ENCODE measurements around the gene AGGF1.
A peak's percentile ranks its signal among the peaks of the same experiment; 100 is the strongest.
"Not testable (repeated sequence)": the region's sequence is repeated elsewhere in the genome, so short reads cannot be mapped to it uniquely, and the experiment has no call there.

The AGGF1 gene

GRCh38 chr5:77064040-77064439 is 33.8 kb downstream of the AGGF1 start:
- Mint-ChIP-seq H3K27me3 (no peaks in the 10 kb centered on the region), H3K4me1 (peaks cover 3% of the 10 kb centered on the region), H3K27ac (no peak overlapping the region), H3K9me3 (no peaks in the 10 kb centered on the region), H3K36me3 (ENCODE audit: low read depth) (peaks cover 58% of the 10 kb centered on the region), H3K4me3 (no peak overlapping the region)
- DNase-seq, result no peak
- ATAC-seq, result no peak

- H3K36me3 Mint-ChIP-seq (ENCODE audit: low read depth), result peaks cover 61% of the 10 kb centered on the region
Observed at GRCh38 chr5:77065256-77065655, 35.1 kb downstream of the AGGF1 start.

DNA sequence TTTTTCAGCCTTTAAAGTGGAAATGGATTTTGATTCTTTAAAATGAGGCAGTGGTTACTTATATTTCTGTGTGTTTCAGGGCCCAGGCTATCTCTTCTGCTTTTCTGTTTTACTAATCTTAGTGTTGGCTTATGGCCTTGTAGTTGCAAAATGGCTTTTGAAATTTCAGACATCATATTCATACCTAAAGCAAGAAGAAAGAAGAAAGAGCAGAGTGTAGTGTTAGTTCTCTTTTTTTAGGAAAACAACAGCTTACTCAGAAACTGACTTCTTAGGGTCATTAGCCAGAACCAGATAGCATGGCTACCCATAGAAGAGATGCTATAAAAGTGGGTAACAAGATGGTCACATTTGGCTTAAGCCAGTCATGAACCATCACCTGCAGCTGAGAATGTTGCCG is 36.0 kb downstream of the AGGF1 start:
- Mint-ChIP-seq H3K36me3 (ENCODE audit: low read depth) (peaks cover 60% of the 10 kb centered on the region), H3K9me3 (no peaks in the 10 kb centered on the region), H3K27ac (no peak overlapping the region), H3K4me3 (no peak overlapping the region), H3K4me1 (peaks cover 3% of the 10 kb centered on the region), H3K27me3 (no peaks in the 10 kb centered on the region)
- DNase-seq (no peak), ATAC-seq (no peak)

More at GRCh38 chr5:77065256-77065655, 35.1 kb downstream of the AGGF1 start:
- ATAC-seq (no peak), DNase-seq (no peak)
- Mint-ChIP-seq H3K4me3 (no peak overlapping the region), H3K4me1 (peaks cover 3% of the 10 kb centered on the region), H3K27me3 (no peaks in the 10 kb centered on the region), H3K9me3 (no peaks in the 10 kb centered on the region), H3K27ac (no peak overlapping the region)

DNA sequence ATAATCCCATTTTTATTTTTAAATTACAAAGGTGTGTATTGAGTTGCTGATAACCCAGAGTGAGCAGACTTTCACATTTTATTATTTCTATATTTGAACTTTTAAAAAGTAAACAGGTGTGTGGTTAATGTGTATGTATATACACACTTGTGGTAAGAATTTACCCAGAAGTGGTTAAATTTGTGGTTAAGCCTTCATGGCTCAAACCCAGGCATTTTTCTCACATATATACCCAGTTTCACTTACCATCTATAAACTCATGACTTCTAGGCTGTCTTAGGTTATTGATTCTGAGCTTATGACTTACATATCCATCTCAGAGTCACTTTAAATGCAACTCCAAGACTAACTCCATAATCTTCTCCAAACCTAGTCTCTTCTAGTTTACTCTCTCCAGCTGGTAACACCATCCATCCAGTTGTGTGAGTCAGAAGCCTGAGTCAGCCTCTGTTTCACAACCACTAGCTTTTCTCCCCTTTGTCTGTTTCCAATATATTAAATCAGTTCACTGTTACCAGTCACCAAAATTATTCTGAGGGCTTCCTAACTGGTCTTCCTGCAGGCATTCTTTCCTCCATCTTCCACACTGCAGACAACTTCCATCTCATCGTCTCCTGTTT is 36.7 kb downstream of the AGGF1 start:
- Mint-ChIP-seq H3K9me3 (no peaks in the 10 kb centered on the region), H3K36me3 (ENCODE audit: low read depth) (peaks cover 52% of the 10 kb centered on the region), H3K4me1 (peaks cover 3% of the 10 kb centered on the region), H3K27ac (no peak overlapping the region), H3K27me3 (no peaks in the 10 kb centered on the region), H3K4me3 (no peak overlapping the region)
- no peak for ATAC-seq
- no peak for DNase-seq

DNA sequence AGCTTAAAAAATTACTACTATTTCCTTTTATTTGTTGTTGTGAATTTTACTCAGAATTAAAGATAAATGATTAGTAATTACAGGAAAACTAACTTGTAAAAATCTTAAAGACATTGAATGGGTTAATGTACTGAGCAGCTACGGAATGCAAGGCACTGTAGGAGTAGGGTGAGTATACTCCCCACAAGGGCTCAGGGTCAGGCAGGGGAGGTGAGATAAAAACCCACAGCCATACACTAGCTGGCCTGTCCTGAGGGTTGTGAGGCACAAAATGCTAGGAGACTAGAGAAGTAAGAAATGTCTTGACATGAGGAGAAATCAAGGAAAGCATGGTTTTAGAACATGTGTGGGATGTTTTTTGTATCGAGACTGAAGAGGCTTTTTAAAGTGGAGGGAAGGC is 43.5 kb downstream of the AGGF1 start:
- Mint-ChIP-seq H3K27ac (no peak overlapping the region), H3K4me3 (no peak overlapping the region), H3K4me1 (peaks cover 12% of the 10 kb centered on the region), H3K36me3 (ENCODE audit: low read depth) (peaks cover 12% of the 10 kb centered on the region), H3K9me3 (no peaks in the 10 kb centered on the region), H3K27me3 (no peaks in the 10 kb centered on the region)
- ATAC-seq (no peak), DNase-seq (no peak)

DNA sequence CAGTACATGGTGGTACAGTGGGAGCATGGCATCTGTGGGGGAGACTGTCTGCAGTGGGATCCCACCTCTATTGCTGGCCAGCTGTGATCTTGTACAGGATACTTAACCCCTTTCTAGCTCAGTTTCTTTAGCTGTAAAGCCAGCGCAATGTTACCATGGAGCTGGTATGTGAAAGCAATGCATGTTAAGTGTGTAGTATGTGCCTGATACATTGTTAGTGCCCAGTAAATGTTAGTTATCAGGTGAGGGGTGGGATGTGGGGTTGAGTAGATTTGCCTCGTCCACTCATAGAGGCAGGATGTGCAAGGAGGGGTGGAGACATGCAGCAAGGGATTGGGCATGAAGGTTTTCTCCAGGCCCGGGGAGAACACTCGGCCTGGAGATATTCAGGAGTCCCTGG is 44.5 kb downstream of the AGGF1 start:
- no peak overlapping the region for H3K4me3 Mint-ChIP-seq
- H3K27me3 Mint-ChIP-seq, result no peaks in the 10 kb centered on the region
- ATAC-seq (no peak), DNase-seq (no peak)
- peaks cover 7% of the 10 kb centered on the region for H3K36me3 Mint-ChIP-seq (ENCODE audit: low read depth)
- H3K27ac Mint-ChIP-seq, result no peak overlapping the region
- H3K4me1 Mint-ChIP-seq, result peaks cover 12% of the 10 kb centered on the region
- no peaks in the 10 kb centered on the region for H3K9me3 Mint-ChIP-seq

DNA sequence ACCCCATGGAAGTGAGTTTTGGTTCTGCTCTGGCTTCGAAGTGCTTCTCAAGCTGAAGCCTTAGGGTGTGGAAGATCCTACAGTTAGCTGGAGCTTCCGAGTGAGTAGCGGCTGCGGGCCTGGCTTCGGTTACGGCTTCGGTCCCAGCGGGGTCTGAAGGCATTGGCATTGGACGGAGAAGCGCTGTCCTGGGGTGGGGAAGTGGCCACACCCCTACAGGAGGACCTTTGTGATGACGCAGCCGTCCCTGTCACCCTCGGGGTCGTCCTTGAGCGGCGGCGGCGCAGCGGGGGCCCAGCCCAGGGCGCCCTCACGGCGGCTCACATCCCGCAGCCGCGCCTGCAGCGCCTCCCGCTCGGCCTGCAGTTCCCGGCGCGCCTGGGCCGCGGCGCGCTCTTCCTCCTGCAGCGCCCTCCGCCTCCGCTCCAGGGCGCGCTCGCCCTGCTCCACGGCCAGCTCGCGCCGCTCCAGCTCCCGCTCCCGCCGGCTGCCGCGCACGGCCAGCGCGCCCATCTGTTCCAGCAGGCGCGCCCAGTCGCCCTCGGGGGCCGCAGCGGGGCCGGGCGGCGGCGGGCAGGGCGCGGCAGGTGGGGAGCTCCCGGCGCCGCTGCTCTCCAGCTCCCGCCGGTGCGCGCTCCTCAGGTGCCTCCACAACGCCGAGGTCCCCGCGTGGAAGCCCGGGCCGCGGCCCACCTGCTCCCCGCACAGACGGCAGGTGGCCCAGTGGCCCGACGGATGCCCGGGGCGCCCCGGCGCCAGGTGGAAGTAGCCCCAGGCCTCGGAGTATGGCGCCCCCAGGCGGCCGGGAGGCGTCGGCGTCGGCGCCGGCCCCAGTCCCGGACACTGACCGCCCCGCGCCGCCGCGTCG is 47.0 kb downstream of the AGGF1 start:
- Mint-ChIP-seq H3K27ac (no peak overlapping the region), H3K36me3 (ENCODE audit: low read depth) (peaks cover under 1% of the 10 kb centered on the region), H3K4me3 (peak overlapping the region; percentile 61), H3K9me3 (no peaks in the 10 kb centered on the region), H3K4me1 (peaks cover 12% of the 10 kb centered on the region), H3K27me3 (no peaks in the 10 kb centered on the region)
- ATAC-seq, result peak; percentile 77
- DNase-seq, result peak; percentile 77

DNA sequence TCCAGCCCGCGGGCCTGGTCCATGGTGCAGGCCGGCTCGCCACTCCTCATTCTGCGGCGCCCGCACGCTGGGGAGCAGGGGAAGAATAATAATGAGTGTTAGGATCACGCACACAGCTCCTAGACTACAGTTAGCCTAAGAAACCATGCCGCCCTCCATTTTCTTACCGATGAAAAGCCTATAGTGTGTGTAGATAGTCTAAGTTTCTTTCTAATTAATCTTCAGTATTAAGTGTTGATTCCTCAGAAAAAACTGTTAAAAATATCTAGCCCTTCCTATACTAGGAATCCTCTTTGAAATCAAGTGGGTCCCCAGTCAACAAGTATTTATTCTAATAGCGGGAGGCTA is 47.6 kb downstream of the AGGF1 start:
- ATAC-seq, result no peak
- Mint-ChIP-seq H3K4me1 (peaks cover 12% of the 10 kb centered on the region), H3K36me3 (ENCODE audit: low read depth) (peaks cover 4% of the 10 kb centered on the region)

GRCh38 chr5:77080479-77080878 is 50.3 kb downstream of the AGGF1 start:
- not testable (repeated sequence) for H3K27me3 Mint-ChIP-seq; H3K9me3 Mint-ChIP-seq; ATAC-seq; H3K4me3 Mint-ChIP-seq; H3K36me3 Mint-ChIP-seq (ENCODE audit: low read depth); H3K27ac Mint-ChIP-seq; DNase-seq
- H3K4me1 Mint-ChIP-seq, result peaks cover 18% of the 10 kb centered on the region

More for the DNA sequence above, 47.6 kb downstream of the AGGF1 start:
- no peak overlapping the region for H3K27ac Mint-ChIP-seq
- H3K9me3 Mint-ChIP-seq, result no peaks in the 10 kb centered on the region
- DNase-seq, result no peak
- no peaks in the 10 kb centered on the region for H3K27me3 Mint-ChIP-seq
- H3K4me3 Mint-ChIP-seq, result peak overlapping the region; percentile 52

DNA sequence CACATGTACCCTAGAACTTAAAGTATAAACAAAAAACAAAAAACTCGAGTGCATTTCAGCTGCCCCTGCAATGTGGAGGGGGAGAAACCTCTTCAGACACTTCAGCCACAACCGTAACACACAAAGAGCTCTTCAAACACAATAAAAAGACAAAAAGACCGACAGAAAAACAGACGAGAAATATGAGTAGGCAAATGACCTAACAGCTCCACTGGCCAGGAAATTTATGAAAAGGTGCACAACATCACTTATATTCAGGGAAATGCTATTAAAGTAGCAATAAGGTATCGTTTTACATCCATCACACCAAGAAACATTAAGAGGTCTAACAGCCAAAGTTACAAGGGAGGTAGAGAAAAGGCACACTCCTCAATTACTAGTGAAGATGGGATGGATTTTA is 50.7 kb downstream of the AGGF1 start:
- Mint-ChIP-seq H3K4me1 (peaks cover 20% of the 10 kb centered on the region), H3K27ac (no peak overlapping the region), H3K27me3 (no peaks in the 10 kb centered on the region), H3K4me3 (no peak overlapping the region), H3K9me3 (no peaks in the 10 kb centered on the region), H3K36me3 (ENCODE audit: low read depth) (peaks cover 9% of the 10 kb centered on the region)
- DNase-seq (no peak), ATAC-seq (no peak)

DNA sequence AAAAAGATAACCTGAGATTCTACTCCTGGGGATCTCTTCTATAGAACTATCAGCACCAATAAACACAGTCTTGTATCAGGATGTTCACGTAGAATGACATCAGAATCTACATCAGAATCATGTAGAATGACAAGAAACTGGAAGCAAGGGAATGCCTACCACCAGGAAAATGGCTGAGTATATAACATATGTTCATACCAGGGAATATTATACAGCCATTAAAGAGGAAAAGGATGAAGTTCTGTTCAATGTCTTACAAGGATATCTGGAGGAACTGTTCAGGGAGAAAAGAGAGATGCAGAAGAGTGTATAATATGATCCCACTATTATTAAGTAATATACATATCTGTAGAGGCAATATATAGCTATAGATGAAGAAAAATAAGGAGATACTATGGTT is 52.1 kb downstream of the AGGF1 start:
- peaks cover 9% of the 10 kb centered on the region for H3K36me3 Mint-ChIP-seq (ENCODE audit: low read depth)
- H3K27me3 Mint-ChIP-seq, result no peaks in the 10 kb centered on the region
- no peak overlapping the region for H3K27ac Mint-ChIP-seq
- H3K4me3 Mint-ChIP-seq, result no peak overlapping the region
- DNase-seq (no peak), ATAC-seq (no peak)
- H3K9me3 Mint-ChIP-seq, result no peaks in the 10 kb centered on the region
- H3K4me1 Mint-ChIP-seq, result peaks cover 17% of the 10 kb centered on the region

- no peak overlapping the region for H3K4me3 Mint-ChIP-seq
- H3K4me1 Mint-ChIP-seq, result peaks cover 20% of the 10 kb centered on the region
- DNase-seq, result peak; percentile 10
- H3K9me3 Mint-ChIP-seq, result no peaks in the 10 kb centered on the region
- ATAC-seq, result no peak
- no peaks in the 10 kb centered on the region for H3K27me3 Mint-ChIP-seq
- H3K27ac Mint-ChIP-seq, result no peak overlapping the region
- H3K36me3 Mint-ChIP-seq (ENCODE audit: low read depth), result peaks cover 9% of the 10 kb centered on the region
Observed at GRCh38 chr5:77083088-77083487, 52.9 kb downstream of the AGGF1 start.

DNA sequence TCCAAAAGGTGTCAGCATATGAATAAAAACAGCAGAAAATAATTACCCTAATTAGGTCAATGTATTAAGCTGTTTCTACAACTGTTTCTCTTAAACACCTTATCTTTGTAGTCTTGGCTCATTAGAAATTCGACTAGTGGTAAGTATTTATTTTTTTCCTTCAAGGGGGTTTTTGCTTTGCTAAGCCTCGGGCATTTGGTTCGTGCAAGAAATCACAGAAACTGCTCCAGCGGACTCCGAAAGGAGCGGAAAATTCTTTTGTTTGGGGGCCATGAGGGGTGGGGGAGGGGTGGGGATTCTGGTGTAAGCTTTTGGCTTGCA is 56.1 kb downstream of the AGGF1 start:
- Mint-ChIP-seq H3K27me3 (peaks cover 3% of the 10 kb centered on the region), H3K4me1 (peaks cover 20% of the 10 kb centered on the region), H3K27ac (peak overlapping the region; percentile 67), H3K36me3 (ENCODE audit: low read depth) (peaks cover 10% of the 10 kb centered on the region), H3K4me3 (peak overlapping the region; percentile 80), H3K9me3 (no peaks in the 10 kb centered on the region)
- DNase-seq, result peak; percentile 30
- no peak for ATAC-seq

- H3K4me1 Mint-ChIP-seq, result peaks cover 20% of the 10 kb centered on the region
- H3K27ac Mint-ChIP-seq, result peak within 1 kb of the TSS; percentile 84
- ATAC-seq (peak; percentile 57), DNase-seq (peak; percentile 59)
- H3K36me3 Mint-ChIP-seq (ENCODE audit: low read depth), result peaks cover 10% of the 10 kb centered on the region
- peaks cover 3% of the 10 kb centered on the region for H3K27me3 Mint-ChIP-seq
- peak within 1 kb of the TSS; percentile 80 for H3K4me3 Mint-ChIP-seq
- no peaks in the 10 kb centered on the region for H3K9me3 Mint-ChIP-seq
Observed at GRCh38 chr5:77086689-77087483, 56.7 kb downstream of the AGGF1 start, which contains the start of gene ZBED3. TSS of gene ZBED3 (minus strand) at chr5:77087285. CDS start at chr5:77077878, 9,407 bp downstream.

Measured in activated naive CD8-positive, alpha-beta T cell treated with anti-CD3 and anti-CD28 coated beads, Interleukin-2, amount 50 U/mL, for 24 hours (primary cell).